ENCODE data around the gene ZNF84.
A peak's percentile ranks its signal among the peaks of the same experiment; 100 is the strongest.

Gene ZNF84
- total RNA-seq: 52.3 reads per million, percentile 69 among the genes with 10 or more reads in this experiment

- DNase-seq: peak; percentile 97
Measured at GRCh38 chr12:133037207-133038005, at the start of gene ZNF84. Gene ZNF84, plus strand, starts transcription at chr12:133037509. Its CDS starts 3,959 bp downstream, at chr12:133041468.

- no peak for DNase-seq
Measured at GRCh38 chr12:132998741-132999140, 38.6 kb upstream of the ZNF84 start.

- no peak for DNase-seq
Measured at GRCh38 chr12:133010657-133011297, 26.5 kb upstream of the ZNF84 start.

- no peak for DNase-seq
Measured at GRCh38 chr12:133023566-133023965, 13.7 kb upstream of the ZNF84 start.

GRCh38 chr12:133026996-133027395 is 10.3 kb upstream of the ZNF84 start:
- DNase-seq: no peak

- DNase-seq: no peak
Measured at GRCh38 chr12:133038118-133038709, 905 bp downstream of the ZNF84 start.

- no peak for DNase-seq
Measured at GRCh38 chr12:133046698-133047097, 9.4 kb downstream of the ZNF84 start.

GRCh38 chr12:133057446-133057845 is 20.1 kb downstream of the ZNF84 start:
- no peak for DNase-seq

- no peak for DNase-seq
Measured at GRCh38 chr12:133058203-133059113, 21.1 kb downstream of the ZNF84 start.

GRCh38 chr12:133061954-133062353 is 24.6 kb downstream of the ZNF84 start:
- DNase-seq: no peak

GRCh38 chr12:133063556-133063955 is 26.2 kb downstream of the ZNF84 start:
- no peak for DNase-seq

GRCh38 chr12:133073836-133074235 is 36.5 kb downstream of the ZNF84 start:
- DNase-seq: no peak

GRCh38 chr12:133080026-133080367 is 42.7 kb downstream of the ZNF84 start:
- DNase-seq: peak; percentile 94

- peak; percentile 91 for DNase-seq
Measured at GRCh38 chr12:133080368-133081158, 43.3 kb downstream of the ZNF84 start, which contains the start of gene ZNF140. Gene ZNF140, plus strand, starts transcription at chr12:133080923. Its CDS starts 398 bp downstream, at chr12:133081321.

GRCh38 chr12:133081159-133081780 is 44.0 kb downstream of the ZNF84 start:
- DNase-seq: no peak

- no peak for DNase-seq
Measured at GRCh38 chr12:133083345-133083744, 46.0 kb downstream of the ZNF84 start.

GRCh38 chr12:133105620-133106019 is 68.3 kb downstream of the ZNF84 start:
- no peak for DNase-seq

- no peak for DNase-seq
Measured at GRCh38 chr12:133106253-133106652, 68.9 kb downstream of the ZNF84 start.

- no peak for DNase-seq
Measured at GRCh38 chr12:133107121-133107520, 69.8 kb downstream of the ZNF84 start.

- DNase-seq: no peak
Measured at GRCh38 chr12:133108150-133108549, 70.8 kb downstream of the ZNF84 start.

Measured in effector CD4-positive, alpha-beta T cell (primary cell).